Trophoblast cell (in vitro differentiated cells and primary cell): Measurements from ENCODE around the gene PIK3R3.

Experiments used
- DNase-seq, 2 donors: peaks; one replicate each; pipeline ENCODE4 v3.0.0-alpha.2; 2016
- H2AFZ ChIP-seq: 2 replicates; pipeline ENCODE4 v1.6.1; 2013; ENCODE audit warnings: low read length, moderate library complexity, mild to moderate bottlenecking; ENCODE audit not compliant: insufficient read depth, poor library complexity
- H2AK5ac ChIP-seq: 2 replicates; pipeline ENCODE4 v1.6.1; 2013; ENCODE audit warnings: mild to moderate bottlenecking, low read length
- H2BK120ac ChIP-seq: 2 replicates; pipeline ENCODE4 v1.6.1; 2013; ENCODE audit warnings: low read length, mild to moderate bottlenecking, moderate library complexity; ENCODE audit not compliant: insufficient read depth, poor library complexity
- H2BK12ac ChIP-seq: 2 replicates; pipeline ENCODE4 v1.6.1; 2013; ENCODE audit warnings: mild to moderate bottlenecking, low read length, moderate library complexity
- H2BK5ac ChIP-seq: 2 replicates; pipeline ENCODE4 v1.6.1; 2013; ENCODE audit warnings: low read length, low read depth, moderate library complexity, mild to moderate bottlenecking; ENCODE audit not compliant: poor library complexity
- H3K14ac ChIP-seq: 2 replicates; pipeline ENCODE4 v1.6.1; 2013; ENCODE audit warnings: mild to moderate bottlenecking, low read length
- H3K18ac ChIP-seq: 2 replicates; pipeline ENCODE4 v1.6.1; 2013; ENCODE audit warnings: mild to moderate bottlenecking, low read length
- H3K23ac ChIP-seq: 2 replicates; pipeline ENCODE4 v1.6.1; 2013; ENCODE audit warnings: low read length
- H3K27ac ChIP-seq: 2 replicates; pipeline ENCODE4 v1.5.1; 2013; ENCODE audit warnings: low read depth, mild to moderate bottlenecking, inconsistent platforms, low read length, moderate library complexity
- H3K27me3 ChIP-seq: 2 replicates; pipeline ENCODE4 v1.6.1; 2013; ENCODE audit warnings: inconsistent platforms, mild to moderate bottlenecking, low read length, moderate library complexity; ENCODE audit not compliant: insufficient read depth
- H3K36me3 ChIP-seq, 2 experiments: 1 replicate in 1 of 2; 2 replicates in 1 of 2; pipeline ENCODE4 v1.6.1; 2013; ENCODE audit warnings: low read length in 2 of 2, mild to moderate bottlenecking in 2 of 2, moderate library complexity in 1 of 2; ENCODE audit not compliant: insufficient read depth in 2 of 2, control insufficient read depth in 1 of 2
- H3K4ac ChIP-seq: 2 replicates; pipeline ENCODE4 v1.6.1; 2013; ENCODE audit warnings: low read depth, mild to moderate bottlenecking, low read length, moderate library complexity
- H3K4me1 ChIP-seq, 2 experiments: 1 replicate in 1 of 2; 2 replicates in 1 of 2; pipeline ENCODE4 v1.6.1; 2013; ENCODE audit warnings: low read length in 2 of 2, mild to moderate bottlenecking in 2 of 2, moderate library complexity in 1 of 2; ENCODE audit not compliant: insufficient read depth in 2 of 2, control insufficient read depth in 1 of 2
- H3K4me2 ChIP-seq: 2 replicates; pipeline ENCODE4 v1.6.1; 2013; ENCODE audit warnings: inconsistent platforms, mild to moderate bottlenecking, low read length, moderate library complexity
- H3K4me3 ChIP-seq: 2 replicates; pipeline ENCODE4 v1.5.1; 2013; ENCODE audit warnings: mild to moderate bottlenecking, low read depth, low read length, inconsistent platforms
- H3K79me1 ChIP-seq: one replicate; pipeline ENCODE4 v1.6.1; 2013; ENCODE audit warnings: low read length
- H3K79me2 ChIP-seq: 2 replicates; pipeline ENCODE4 v1.6.1; 2013; ENCODE audit warnings: low read length, mild to moderate bottlenecking; ENCODE audit not compliant: control insufficient read depth, insufficient read depth, poor library complexity
- H3K9ac ChIP-seq: 2 replicates; pipeline ENCODE4 v1.6.1; 2013; ENCODE audit warnings: mild to moderate bottlenecking, low read length
- H3K9me3 ChIP-seq: 2 replicates; pipeline ENCODE4 v1.6.1; 2013; ENCODE audit warnings: low read depth, mild to moderate bottlenecking, control low read depth, inconsistent platforms, low read length; ENCODE audit not compliant: insufficient read depth
- H4K12ac ChIP-seq: 2 replicates; pipeline ENCODE4 v1.6.1; 2013; ENCODE audit warnings: low read depth, mild to moderate bottlenecking, low read length, moderate library complexity
- H4K8ac ChIP-seq: 2 replicates; pipeline ENCODE4 v1.6.1; 2013; ENCODE audit warnings: low read depth, mild to moderate bottlenecking, low read length, moderate library complexity
- H4K91ac ChIP-seq: one replicate; pipeline ENCODE4 v1.6.1; 2013; ENCODE audit warnings: low read depth, mild to moderate bottlenecking, low read length, moderate library complexity
- WGBS: extraction: QIAGEN DNeasy Blood & Tissue Kit; methylation state at CpG from one replicate; pipeline ENCODE4 v1.1.7; 2013; ENCODE audit warnings: missing lambda C conversion rate; ENCODE audit not compliant: insufficient read length, insufficient coverage; ENCODE audit errors: extremely low coverage; 5-methylcytosine and 5-hydroxymethylcytosine counted together

PIK3R3 gene

DNA sequence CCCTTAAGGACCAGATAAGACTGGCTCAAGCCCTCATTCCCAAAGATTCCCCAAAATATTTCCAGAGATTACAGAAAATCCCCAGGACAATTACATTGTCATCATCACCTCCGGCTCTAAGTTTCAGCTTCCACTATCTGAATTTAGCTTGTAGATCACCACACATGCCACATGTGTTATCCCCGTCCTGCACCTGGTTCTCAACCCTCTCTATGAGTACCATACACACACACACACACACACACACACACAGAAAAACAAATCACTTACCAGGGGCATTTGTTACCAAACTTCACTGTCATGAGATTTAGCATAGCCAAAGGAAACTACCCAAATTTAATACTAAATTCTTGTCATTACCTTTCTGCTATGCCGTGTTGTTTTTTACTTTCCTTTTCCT lies 27.1 kb upstream of the PIK3R3 start:
- DNase-seq, result no peak
- H4K91ac ChIP-seq, result no peak overlapping the region
- no peak overlapping the region for H4K12ac ChIP-seq
- no peak overlapping the region for H2AFZ ChIP-seq
- H3K27me3 ChIP-seq, result no peaks in the 10 kb centered on the region
- no peak overlapping the region for H3K23ac ChIP-seq
- no peak overlapping the region for H4K8ac ChIP-seq
- no peaks in the 10 kb centered on the region for H3K36me3 ChIP-seq
- no peaks in the 10 kb centered on the region for H3K4me1 ChIP-seq
- no peaks in the 10 kb centered on the region for H3K79me1 ChIP-seq
- no peak overlapping the region for H3K4me3 ChIP-seq
- no peak overlapping the region for H2BK120ac ChIP-seq
- no peak overlapping the region for H3K4me2 ChIP-seq
- no peak overlapping the region for H2BK12ac ChIP-seq
- H3K9me3 ChIP-seq, result no peaks in the 10 kb centered on the region
- H3K79me2 ChIP-seq, result no peaks in the 10 kb centered on the region
- no peak overlapping the region for H2BK5ac ChIP-seq
- H3K9ac ChIP-seq, result no peak overlapping the region
- H3K14ac ChIP-seq, result no peak overlapping the region
- H3K27ac ChIP-seq, result no peak overlapping the region
- H2AK5ac ChIP-seq, result no peak overlapping the region
- H3K4ac ChIP-seq, result no peak overlapping the region
- no CpG with 5 or more reads among the region's 3 CpGs for WGBS
- no peak overlapping the region for H3K18ac ChIP-seq

DNA sequence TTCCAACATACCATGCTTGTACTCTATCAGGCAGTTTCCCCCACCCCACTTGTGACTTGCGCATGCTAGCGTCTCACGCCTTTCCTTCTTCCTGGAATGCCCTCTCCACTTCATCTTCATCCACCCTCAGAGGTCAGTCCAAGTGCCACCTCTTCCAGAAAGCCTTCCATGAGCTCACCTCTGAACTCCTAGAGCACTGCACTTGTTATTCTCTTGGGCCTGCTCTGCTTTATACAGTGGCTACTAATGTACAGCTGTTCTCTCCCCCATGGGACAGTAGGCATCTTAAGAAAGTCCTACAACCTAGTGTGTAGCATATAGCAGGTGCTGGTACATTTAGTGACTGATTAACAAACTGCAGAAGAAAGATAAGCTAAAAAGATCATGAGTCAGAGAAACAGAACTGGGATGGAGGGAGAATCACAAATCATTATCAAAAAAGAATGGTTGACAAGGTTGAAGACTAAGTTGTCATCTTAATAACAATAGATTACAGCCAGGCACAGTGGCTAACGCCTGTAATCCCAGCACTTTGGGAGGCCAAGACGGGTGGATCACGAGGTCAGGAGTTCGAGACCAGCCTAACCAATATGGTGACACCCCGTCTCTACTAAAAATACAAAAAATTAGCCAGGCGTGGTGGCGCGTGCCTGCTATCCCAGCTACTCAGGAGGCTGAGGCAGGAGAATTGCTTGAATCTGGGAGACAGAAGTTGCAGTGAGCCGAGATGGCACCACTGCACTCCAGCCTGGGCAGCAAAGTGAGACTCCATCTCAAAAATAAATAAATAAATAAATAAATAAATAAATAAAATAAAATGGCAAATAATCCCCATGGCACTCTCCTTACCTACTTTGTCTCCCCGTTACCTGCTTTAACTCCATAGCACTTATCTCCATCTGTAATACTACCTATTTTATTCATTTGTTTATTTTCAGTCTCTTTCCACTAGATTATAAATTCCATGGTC lies 26.2 kb upstream of the PIK3R3 start:
- H2AFZ ChIP-seq, result no peak overlapping the region

DNA sequence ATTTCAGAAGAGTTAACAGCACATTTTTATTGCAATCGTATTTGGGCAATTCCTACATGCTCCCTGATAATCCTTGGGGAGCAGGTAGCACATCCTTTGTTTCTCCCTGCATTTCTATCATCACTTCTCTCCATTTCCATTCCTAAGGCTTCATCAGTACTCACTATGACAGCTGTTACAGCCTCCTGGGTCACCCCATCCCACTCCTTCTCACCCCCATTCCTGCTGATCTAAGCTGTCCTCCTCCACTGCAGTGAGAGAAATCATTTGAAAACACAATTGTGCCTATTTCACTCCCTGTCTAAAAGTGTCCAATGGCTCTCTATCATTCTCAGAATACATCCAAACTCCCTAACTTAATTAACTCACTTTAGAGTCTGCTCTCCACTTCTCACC lies 25.5 kb upstream of the PIK3R3 start:
- H2BK12ac ChIP-seq, result no peak overlapping the region
- H2BK5ac ChIP-seq, result no peak overlapping the region
- no peak overlapping the region for H3K23ac ChIP-seq
- no peaks in the 10 kb centered on the region for H3K9me3 ChIP-seq
- no peak for DNase-seq
- H4K91ac ChIP-seq, result no peak overlapping the region
- no peak overlapping the region for H3K27ac ChIP-seq
- H4K8ac ChIP-seq, result no peak overlapping the region
- H2AFZ ChIP-seq, result no peak overlapping the region
- H3K36me3 ChIP-seq, result no peaks in the 10 kb centered on the region
- no peak overlapping the region for H4K12ac ChIP-seq
- H3K4me2 ChIP-seq, result no peak overlapping the region
- no peak overlapping the region for H3K14ac ChIP-seq
- no peak overlapping the region for H2AK5ac ChIP-seq
- H3K4me1 ChIP-seq, result no peaks in the 10 kb centered on the region
- no peaks in the 10 kb centered on the region for H3K27me3 ChIP-seq
- H3K4me3 ChIP-seq, result no peak overlapping the region
- H3K79me1 ChIP-seq, result no peaks in the 10 kb centered on the region
- no peak overlapping the region for H3K18ac ChIP-seq
- H3K79me2 ChIP-seq, result no peaks in the 10 kb centered on the region
- no peak overlapping the region for H3K9ac ChIP-seq
- WGBS, result no CpG with 5 or more reads among the region's 1 CpG
- H3K4ac ChIP-seq, result no peak overlapping the region
- H2BK120ac ChIP-seq, result no peak overlapping the region

More for the DNA sequence above, 26.2 kb upstream of the PIK3R3 start:
- H3K9ac ChIP-seq, result no peak overlapping the region
- H3K4ac ChIP-seq, result no peak overlapping the region
- H2BK120ac ChIP-seq, result no peak overlapping the region
- no peak overlapping the region for H2AK5ac ChIP-seq
- no peak overlapping the region for H3K27ac ChIP-seq
- no peak overlapping the region for H3K18ac ChIP-seq
- H3K23ac ChIP-seq, result no peak overlapping the region
- no peaks in the 10 kb centered on the region for H3K27me3 ChIP-seq
- WGBS, result no CpG with 5 or more reads among the region's 13 CpGs
- H4K8ac ChIP-seq, result no peak overlapping the region
- no peak overlapping the region for H3K4me2 ChIP-seq
- H2BK5ac ChIP-seq, result no peak overlapping the region
- H2BK12ac ChIP-seq, result no peak overlapping the region
- H4K91ac ChIP-seq, result no peak overlapping the region
- no peak overlapping the region for H4K12ac ChIP-seq
- H3K9me3 ChIP-seq, result no peaks in the 10 kb centered on the region
- no peak overlapping the region for H3K4me3 ChIP-seq
- H3K79me2 ChIP-seq, result no peaks in the 10 kb centered on the region
- no peak overlapping the region for H3K14ac ChIP-seq
- no peaks in the 10 kb centered on the region for H3K36me3 ChIP-seq
- H3K4me1 ChIP-seq, result no peaks in the 10 kb centered on the region
- no peak for DNase-seq
- no peaks in the 10 kb centered on the region for H3K79me1 ChIP-seq

DNA sequence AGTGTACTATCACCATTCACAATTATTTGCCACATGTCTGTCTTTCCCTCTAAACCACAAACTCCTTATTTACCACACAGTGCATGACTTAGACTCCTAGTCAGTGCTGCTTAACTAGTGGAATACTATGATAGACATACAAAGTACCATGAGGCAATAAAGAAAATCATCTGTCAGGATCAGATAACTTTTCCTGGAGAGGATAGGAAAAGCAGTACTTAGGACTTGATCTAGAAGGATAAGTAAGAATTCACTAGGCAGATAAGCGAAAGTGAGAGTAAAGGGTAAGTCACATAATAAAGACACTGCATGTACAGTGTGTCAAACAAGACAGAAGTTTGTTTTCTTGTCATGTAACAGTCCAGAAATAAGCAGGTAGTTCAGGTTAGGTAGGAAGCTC lies 21.3 kb upstream of the PIK3R3 start:
- Histone ChIP-seq H3K9me3 (no peaks in the 10 kb centered on the region), H3K36me3 (no peaks in the 10 kb centered on the region), H3K9ac (no peak overlapping the region), H2BK12ac (no peak overlapping the region), H2BK120ac (no peak overlapping the region), H4K8ac (no peak overlapping the region), H3K4me1 (no peaks in the 10 kb centered on the region), H3K23ac (no peak overlapping the region), H4K12ac (no peak overlapping the region), H3K4ac (no peak overlapping the region), H3K4me3 (no peak overlapping the region), H3K79me2 (no peaks in the 10 kb centered on the region), H3K18ac (no peak overlapping the region), H3K14ac (no peak overlapping the region), H3K4me2 (no peak overlapping the region), H3K79me1 (no peaks in the 10 kb centered on the region), H3K27ac (no peak overlapping the region), H2BK5ac (no peak overlapping the region), H4K91ac (no peak overlapping the region), H2AK5ac (no peak overlapping the region), H3K27me3 (no peaks in the 10 kb centered on the region), H2AFZ (no peak overlapping the region)
- peak in 1 of 2 donors; percentile 3 for DNase-seq
- WGBS, result no CpG with 5 or more reads among the region's 1 CpG
